ENCODE measurements around the gene GIMAP1.

The GIMAP1 gene

DNA sequence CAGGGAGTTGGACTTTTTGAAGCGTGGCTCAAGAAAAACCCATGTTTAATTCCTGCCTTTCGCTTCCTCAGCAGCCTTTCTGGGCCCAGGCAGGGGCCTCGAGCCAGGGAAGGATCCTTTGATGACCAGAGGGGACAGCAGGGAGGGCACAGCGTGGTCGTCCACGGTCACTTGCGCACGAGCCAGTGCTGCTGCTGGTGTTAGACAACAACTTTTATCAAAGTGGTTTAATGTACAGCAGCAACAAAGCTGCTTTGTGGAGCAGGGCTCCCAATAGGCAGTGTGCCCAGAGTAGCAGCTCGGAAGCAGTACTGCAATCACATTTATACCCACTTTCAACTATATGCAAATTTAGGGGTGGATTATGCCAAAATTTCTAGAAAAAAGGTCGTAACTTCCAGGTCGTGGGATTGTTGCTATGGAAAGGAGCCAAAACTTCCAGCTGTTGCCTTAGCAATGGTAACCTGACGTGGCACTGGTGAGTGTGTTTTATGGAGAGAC lies 6.1 kb downstream of the GIMAP1 start:
- no peak for DNase-seq

GRCh38 chr7:150723467-150723866 lies 7.1 kb downstream of the GIMAP1 start:
- DNase-seq: no peak

GRCh38 chr7:150727381-150727780 lies 11.0 kb downstream of the GIMAP1 start:
- DNase-seq: no peak

DNA sequence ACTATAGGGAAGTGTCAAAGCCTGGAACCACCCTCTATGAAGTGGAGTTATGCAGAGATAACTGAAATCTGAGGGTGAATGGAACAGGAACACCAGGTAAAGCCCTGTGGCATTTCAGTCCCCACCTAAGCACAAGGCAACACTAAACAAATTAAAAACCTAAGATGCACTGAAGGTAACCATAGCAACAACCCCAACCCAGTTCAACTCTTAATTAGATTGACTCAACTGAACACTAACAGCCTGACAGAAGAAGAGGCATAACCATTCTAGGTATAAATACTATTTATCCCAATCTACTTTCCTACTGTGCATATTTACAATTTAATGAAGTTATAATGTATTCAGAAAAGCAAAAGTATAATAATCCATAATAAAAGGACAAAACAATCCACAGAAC lies 11.6 kb downstream of the GIMAP1 start:
- no peak for DNase-seq

DNA sequence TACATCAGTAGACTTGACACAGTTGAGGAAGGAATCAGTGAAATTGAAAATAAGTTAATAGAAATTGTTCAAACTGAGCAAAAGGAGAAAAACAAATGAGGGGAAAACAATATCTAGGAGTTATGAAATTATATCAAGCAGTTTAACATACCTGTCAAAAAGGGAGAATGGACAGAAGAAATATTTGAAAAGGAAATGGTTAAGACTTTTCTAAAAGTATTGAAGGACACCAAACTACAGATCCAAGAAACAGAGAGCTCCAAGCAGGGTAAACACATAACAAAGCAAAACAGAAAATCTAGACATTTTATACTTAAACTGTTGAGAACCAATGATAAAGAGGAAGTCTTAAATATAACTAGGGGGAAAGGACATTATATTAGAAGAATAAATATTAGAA lies 12.2 kb downstream of the GIMAP1 start:
- no peak for DNase-seq

DNA sequence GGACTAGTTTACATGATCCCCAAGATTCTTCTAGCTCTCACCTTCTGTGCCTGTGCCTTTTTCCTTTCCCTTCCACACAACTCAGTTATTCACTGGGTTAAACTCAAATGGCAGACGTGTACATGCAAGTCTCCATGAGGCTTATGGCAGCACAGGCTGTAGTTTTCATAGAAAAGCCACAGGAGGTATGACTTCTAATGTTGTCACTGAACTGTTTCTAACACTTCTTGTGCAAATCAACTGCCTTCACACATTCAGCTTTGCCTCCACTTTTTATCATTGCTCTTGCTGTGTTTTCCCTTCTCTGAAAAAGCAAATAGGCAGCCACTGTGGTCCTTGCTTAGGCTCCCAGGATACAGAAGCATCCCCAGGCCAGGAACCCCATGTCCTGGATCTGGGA lies 15.5 kb downstream of the GIMAP1 start:
- DNase-seq: no peak

- DNase-seq: no peak
Measured at GRCh38 chr7:150732786-150733481, 16.5 kb downstream of the GIMAP1 start.

DNA sequence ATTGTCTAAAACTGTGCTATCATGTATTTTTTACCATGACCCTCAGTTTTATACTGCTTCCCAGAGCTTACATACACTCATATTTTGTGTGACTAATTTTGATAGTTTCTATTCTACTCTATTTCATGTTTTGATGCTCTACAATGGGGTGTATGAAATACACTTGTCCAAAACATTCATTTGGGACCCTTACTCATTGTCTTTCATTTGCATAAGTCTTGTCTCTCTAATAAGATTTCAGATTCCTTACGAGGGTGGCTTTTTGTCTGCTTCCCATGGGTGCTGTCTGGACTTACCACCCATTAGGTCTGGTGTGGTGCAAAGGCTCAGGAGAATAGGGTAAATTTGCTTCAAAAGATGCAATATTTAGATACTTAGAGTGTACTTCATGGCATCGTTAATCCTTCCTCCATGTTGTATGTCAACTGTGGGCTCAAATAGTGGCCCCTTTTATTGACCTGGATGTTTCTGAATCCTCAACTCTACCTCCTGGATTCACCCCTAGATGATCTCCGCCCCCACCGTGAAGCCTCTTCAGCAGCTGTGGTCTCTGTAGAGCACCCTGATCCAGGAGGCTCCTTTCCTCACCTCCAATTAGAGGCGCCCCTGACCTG lies 17.2 kb downstream of the GIMAP1 start:
- no peak for DNase-seq

DNA sequence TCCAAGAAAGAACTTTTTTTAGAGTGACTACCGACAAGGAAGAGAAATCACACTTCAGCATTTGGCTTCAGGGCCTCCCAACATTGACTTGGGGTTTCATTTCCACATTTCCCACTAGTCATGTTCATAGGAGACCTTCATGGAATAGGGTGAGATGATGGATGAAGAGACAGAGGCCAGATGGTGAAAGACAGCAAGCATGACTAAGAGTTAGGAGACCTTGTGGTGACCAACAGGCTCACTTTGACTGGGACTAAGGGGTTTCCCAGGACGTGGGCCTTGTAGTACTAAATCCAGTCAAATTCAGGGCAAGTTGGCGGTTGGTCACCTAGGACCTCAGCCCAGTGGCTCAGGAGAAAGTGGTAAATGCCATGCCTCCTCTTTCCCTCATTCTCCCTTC lies 17.8 kb downstream of the GIMAP1 start:
- no peak for DNase-seq

DNA sequence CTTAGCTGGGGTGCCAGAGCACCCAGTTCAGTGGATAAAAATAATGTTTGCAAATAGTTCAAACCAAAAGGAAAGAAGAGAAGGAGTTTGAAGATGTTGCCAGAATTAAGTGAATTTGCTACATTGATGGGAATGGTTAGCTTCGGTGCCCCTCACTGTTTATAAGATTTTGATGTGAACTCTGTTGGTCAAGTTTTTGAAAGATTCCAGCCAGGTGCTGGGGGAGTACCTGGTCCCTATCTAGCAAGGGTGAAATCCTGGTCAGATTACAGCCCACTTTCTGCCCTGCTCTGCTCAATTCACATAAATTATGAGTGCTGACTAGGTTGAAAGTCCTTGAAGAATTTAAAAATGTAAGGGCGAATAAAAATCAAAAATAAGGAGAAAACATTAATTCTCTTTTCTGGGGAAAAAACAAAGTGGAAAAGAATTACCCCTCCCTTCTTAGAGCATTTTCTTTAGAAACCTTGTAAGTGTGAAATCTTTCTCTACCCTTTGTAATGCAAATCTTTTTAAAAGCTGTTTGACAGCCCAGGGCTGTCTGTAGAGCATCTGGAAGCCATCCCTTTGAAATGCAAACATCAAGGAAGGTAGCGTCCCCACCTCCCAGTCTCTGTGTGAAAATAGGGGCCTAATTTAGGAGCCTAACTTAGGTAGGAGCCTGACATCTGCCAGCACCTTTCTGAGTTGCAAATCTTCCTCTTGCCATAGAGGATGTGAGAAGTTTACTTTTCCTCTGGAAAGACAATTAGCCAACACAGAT lies 19.4 kb downstream of the GIMAP1 start:
- no peak for DNase-seq

GRCh38 chr7:150736864-150737263 lies 20.5 kb downstream of the GIMAP1 start:
- no peak for DNase-seq

GRCh38 chr7:150737265-150738055 lies 21.0 kb downstream of the GIMAP1 start, which contains the start of gene GIMAP5:
Gene GIMAP5, plus strand, starts transcription at chr7:150737418. Its CDS starts 3,467 bp downstream, at chr7:150740885.
- DNase-seq: no peak

DNA sequence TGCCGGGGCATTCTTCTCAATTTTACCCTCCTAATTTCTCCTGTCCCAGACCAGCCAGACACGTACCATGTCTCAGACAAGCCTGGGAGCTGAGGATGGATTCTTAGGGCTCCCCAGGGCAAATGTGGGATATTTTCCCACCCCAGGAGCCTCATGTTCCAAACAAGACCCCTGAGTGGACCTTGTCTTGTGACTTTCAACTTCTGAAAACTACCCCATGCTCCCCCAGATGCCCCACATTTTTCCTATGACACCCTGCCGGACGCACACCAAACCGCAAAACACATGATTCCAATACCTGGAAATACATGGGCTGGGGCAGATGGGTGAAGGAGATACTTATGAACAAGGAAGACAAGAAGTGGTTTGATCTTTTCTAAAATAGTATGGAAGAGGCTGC lies 21.7 kb downstream of the GIMAP1 start:
- DNase-seq: no peak

DNA sequence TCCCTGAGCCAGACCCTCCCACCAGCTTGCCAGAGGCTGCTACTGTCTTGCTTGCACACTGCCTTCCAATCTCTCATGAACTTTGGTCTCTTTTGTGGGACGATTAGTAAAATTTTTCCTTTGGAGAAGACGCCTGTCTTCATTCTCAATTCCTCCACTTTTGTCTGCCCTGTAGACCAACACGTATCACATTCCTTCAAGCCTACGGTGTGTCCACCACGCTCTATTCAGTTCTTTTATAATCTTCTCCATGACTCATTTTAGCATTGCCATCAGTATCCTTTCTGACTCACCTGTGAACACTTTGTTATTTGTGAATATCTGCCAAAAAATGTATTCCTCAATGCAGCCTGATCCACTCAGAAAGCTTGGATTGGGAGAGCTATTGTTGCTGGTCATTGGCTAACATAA lies 22.2 kb downstream of the GIMAP1 start:
- DNase-seq: no peak

- DNase-seq: no peak
Measured at GRCh38 chr7:150739033-150739432, 22.6 kb downstream of the GIMAP1 start.

DNA sequence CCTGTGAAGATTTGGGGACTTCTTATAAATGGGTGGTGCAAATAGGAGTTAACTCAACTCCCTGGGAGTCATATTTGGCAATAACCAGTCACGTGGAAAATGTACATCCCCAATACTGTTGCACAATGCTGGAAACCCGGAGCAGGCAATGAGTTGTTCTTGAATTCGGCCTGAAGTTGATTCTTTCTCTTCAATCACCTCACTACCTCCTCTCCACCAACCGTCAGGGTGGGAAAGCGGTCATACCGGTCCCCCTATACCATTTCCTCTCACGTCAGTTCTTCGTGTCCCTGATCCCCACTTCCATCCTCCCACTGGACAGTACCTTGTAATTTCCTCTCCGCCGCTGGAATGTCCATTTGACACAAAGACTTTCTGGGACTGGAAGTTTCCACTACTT lies 23.6 kb downstream of the GIMAP1 start:
- no peak for DNase-seq

DNA sequence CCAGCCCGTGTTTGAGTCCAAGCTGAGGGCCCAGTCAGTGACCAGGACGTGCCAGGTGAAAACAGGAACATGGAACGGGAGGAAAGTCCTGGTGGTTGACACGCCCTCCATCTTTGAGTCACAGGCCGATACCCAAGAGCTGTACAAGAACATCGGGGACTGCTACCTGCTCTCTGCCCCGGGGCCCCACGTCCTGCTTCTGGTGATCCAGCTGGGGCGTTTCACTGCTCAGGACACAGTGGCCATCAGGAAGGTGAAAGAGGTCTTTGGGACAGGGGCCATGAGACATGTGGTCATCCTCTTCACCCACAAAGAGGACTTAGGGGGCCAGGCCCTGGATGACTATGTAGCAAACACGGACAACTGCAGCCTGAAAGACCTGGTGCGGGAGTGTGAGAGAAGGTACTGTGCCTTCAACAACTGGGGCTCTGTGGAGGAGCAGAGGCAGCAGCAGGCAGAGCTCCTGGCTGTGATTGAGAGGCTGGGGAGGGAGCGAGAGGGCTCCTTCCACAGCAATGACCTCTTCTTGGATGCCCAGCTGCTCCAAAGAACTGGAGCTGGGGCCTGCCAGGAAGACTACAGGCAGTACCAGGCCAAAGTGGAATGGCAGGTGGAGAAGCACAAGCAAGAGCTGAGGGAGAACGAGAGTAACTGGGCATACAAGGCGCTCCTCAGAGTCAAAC lies 26.0 kb downstream of the GIMAP1 start:
- no peak for DNase-seq

DNA sequence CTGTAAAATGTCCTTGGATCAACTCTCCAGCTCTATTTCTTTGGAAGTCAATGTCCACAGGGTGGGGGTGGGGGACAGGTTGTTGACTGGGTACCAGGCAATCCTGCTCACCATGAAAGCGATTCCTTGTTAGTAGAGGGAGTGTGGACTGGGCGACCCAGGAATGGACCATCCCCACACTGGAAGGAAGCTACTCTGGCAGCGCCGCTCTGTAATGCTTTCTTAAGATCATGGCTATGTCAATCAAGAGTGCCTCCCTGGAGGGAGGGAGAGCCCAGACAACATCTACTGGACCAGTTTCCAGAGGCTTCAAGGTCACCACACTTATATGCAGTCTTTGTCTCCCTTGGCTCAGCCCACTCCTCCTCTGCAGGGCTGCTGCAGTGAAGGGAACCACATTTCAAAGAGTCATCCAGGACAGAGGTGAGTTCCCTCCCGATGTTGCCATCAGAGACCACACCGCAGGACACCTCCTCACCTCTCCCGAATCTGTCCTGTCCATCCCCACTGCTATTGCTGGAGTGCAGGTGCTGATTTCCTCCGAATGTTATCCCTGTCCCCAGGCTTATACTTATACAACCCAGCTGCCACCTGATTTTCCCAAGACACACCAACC lies 27.7 kb downstream of the GIMAP1 start:
- DNase-seq: no peak

DNA sequence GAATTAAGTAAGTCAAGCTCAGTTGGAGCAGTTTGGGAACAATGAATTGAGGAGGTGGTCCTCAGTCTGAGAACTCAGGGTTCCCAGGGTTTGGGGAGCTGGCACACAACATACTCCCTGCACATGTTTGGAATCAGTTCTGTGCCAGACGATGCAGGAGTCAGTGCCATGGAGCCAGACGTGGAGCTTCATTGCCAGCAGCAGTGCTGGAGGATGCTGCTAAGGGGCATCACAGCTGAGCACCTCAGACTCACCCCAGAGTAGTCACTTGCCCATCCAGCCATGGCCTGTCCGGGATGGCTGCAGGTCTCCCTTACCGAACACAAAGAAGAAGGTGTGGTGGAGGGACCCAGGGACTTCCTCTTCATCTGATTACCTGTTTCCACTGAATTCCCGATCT lies 28.7 kb downstream of the GIMAP1 start:
- no peak for DNase-seq

DNA sequence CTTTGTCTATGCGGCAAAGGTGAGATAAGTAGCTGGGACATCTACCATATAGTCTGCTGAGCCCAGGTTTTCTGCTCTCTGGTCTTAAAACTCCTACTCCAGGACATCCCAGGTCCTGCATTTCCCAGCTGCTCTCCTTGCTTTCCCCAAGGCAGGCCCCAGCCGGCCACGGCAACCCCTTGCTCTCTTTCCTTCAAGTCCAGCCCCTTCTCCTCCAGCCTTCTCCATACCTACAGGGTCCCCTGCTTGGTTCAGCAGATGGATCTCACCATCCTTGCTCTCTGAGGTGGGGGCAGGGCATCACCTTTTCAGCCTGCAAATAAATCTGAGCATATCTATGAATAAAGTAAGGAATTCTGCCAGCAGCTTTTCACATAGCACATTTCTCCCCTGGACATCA lies 29.5 kb downstream of the GIMAP1 start:
- DNase-seq: no peak

GRCh38 chr7:150746921-150747320 lies 30.5 kb downstream of the GIMAP1 start:
- DNase-seq: no peak

- no peak for DNase-seq
Measured at GRCh38 chr7:150748376-150748775, 32.0 kb downstream of the GIMAP1 start.

Data from activated T-cell treated with anti-CD3 and anti-CD28 coated beads for 4 hours (primary cell).